Activated T-cell treated with anti-CD3 and anti-CD28 coated beads for 48 hours (primary cell): Measurements from ENCODE around the gene ZBED1.
"Not testable (repeated sequence)": the region's sequence is repeated elsewhere in the genome, so short reads cannot be mapped to it uniquely, and the experiment has no call there.

ENCODE experiments used
- DNase-seq: peaks from one replicate; pipeline ENCODE4 v3.0.0-alpha.2; 2020; ENCODE audit warnings: low read depth

ZBED1 gene

GRCh38 chrX:2474280-2474962 lies 26.4 kb downstream of the ZBED1 start:
- no peak for DNase-seq

GRCh38 chrX:2473064-2473463 lies 27.7 kb downstream of the ZBED1 start:
- not testable (repeated sequence) for DNase-seq

- DNase-seq: no peak
Observed at GRCh38 chrX:2471641-2472040, 29.1 kb downstream of the ZBED1 start.

- not testable (repeated sequence) for DNase-seq
Observed at GRCh38 chrX:2471126-2471525, 29.6 kb downstream of the ZBED1 start.

GRCh38 chrX:2469852-2470251 lies 30.9 kb downstream of the ZBED1 start:
- DNase-seq: not testable (repeated sequence)

GRCh38 chrX:2469196-2469685 lies 31.5 kb downstream of the ZBED1 start:
- no peak for DNase-seq

DNA sequence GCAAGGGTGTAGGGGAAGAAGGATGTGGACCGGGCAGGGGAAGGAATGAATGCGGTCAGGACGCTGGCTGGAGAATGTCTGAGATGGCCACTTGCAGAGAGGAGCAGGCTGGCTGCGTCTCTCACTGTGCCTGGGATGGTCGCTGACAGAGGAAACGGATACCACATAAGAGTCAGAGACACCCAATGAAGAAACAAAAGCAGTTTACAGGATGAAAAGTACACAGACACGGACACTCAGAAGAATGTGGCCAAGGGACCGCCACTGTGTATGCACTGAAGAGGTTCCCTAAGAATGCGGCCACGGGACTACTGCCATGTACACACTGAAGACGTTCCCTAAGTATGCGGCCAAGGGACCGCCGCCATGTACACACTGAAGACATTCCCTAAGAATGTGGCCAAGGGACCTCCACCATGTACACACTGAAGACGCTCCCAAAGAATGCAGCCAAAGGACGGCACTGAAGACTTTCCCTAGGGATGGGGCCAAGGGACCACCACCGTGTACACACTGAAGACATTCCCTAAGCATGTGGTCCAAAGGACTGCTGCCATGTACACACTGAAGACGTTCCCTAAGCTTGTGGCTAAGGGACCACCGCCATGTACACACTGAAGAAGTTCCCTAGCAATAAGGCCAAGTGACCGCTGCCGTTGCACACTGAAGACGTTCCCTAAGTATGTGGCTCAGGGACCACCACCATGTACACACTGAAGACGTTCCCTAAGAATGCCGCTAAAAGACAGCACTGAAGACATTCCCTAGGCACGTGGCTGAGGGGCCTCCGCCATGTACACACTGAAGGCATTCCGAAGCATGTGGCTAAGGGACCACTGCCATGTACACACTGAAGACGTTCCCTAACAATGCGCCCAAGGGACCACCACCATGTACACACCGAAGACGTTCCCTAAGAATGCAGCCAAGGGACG lies 32.2 kb downstream of the ZBED1 start:
- DNase-seq: no peak

GRCh38 chrX:2466876-2467656 lies 33.7 kb downstream of the ZBED1 start:
- no peak for DNase-seq

DNA sequence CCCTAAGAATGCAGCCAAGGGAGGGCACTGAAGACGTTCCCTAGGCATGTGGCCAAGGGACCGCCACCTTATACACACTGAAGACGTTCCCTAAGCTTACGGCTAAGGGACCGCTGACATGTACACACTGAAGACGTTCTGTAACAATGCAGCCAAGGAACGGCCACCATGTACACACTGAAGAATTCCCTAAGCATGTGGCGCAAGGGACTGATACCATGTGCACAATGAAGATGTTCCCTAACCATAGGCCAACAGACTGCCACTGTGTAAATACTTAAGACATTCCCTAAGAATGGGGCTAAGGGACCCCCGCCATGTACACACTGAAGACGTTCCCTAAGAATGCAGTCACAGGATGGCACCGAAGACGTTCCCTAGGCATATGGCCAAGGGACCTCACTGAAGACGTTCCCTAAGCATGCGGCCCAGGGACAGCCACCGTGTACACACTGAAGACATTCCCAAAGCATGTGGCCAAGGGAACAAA lies 36.1 kb downstream of the ZBED1 start:
- DNase-seq: no peak

GRCh38 chrX:2463973-2464676 lies 36.7 kb downstream of the ZBED1 start:
- no peak for DNase-seq

DNA sequence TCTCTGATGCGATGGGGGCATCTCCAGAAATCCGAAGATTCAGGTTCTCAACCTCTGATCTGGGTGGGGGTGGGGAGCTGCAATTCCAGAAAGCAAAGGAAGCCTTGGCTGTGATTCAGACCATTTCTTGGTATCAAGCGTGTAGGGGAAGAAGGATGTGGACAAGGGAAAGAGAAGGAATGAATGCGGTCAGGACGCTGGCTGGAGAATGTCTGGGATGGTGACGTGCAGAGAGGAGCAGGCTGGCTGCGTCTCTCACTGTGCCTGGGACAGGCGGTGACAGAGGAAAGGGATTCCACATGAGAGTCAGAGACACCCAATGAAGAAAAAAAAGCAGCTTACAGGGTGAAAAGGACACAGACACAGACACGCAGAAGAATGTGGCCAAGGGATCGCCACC lies 37.3 kb downstream of the ZBED1 start:
- not testable (repeated sequence) for DNase-seq

DNA sequence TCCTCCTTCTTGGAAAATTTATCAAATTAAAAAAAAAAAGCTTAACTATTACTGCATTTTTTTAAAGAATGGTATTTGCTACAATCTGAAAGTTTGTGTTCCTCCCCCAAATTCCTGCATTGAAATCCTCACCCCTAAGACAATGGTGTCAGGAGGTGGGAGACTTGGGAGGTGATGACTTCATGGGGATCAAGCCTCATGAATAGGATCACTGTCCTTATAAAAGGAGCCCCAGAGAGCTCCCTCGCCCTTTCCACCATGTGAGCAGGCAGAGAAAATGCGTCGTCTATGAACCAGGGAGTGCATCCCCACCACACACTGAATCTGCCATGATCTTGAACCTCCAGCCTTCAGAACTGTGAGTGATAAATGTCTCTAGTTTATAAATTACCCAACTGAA lies 38.0 kb downstream of the ZBED1 start:
- no peak for DNase-seq

GRCh38 chrX:2462074-2462473 lies 38.7 kb downstream of the ZBED1 start:
- DNase-seq: no peak

GRCh38 chrX:2461711-2462016 lies 39.1 kb downstream of the ZBED1 start:
- DNase-seq: no peak

GRCh38 chrX:2460821-2461710 lies 39.7 kb downstream of the ZBED1 start:
- not testable (repeated sequence) for DNase-seq

DNA sequence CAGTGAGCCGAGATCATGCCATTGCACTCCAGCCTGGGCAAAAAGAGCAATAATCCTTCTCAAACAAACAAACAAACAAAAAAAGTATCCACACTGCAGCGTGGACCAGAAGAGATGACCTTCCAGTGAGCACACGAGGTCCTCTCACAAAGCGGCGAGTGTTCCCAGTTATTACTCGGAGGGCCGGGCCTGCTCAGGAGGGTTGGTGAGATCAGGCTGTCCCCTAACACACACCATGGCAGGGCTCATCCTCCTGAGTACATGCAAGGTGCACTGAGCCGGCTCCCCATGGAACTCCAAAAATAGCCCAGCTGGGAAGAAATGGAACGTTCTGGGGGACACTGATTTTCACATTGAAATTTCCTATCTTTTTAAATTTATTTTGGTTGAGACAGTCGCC lies 40.7 kb downstream of the ZBED1 start:
- DNase-seq: not testable (repeated sequence)

DNA sequence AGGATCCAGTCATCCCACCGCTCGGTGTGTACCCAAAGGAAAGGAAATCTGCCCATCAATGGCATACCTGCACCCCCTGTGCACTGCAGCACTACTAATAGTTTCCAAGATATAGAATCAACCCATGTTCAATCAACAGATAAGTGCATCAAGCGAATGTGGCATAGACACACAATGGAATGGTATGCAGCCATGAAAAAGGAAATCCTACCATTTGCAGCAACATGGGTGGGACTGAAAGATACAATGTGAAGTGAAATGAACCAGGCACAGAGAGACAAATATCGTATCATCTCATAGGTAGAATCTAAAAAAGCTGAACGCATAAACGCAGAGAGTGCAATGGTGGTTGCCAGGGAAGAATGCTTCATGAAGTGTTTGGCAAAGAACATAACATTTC lies 42.5 kb downstream of the ZBED1 start:
- no peak for DNase-seq

GRCh38 chrX:2457289-2458133 lies 43.3 kb downstream of the ZBED1 start:
- DNase-seq: no peak

GRCh38 chrX:2456091-2456490 lies 44.7 kb downstream of the ZBED1 start:
- DNase-seq: not testable (repeated sequence)

- DNase-seq: not testable (repeated sequence)
Observed at GRCh38 chrX:2454620-2455019, 46.2 kb downstream of the ZBED1 start.
